Esophagus (tissue), 2 donors: ENCODE data around the gene IQCF6. TPM values are rescaled to one million over a fixed set of nuclear protein-coding genes. Genes with fewer than 3 reads are reported as not detected.
"Not testable (repeated sequence)": the region's sequence is repeated elsewhere in the genome, so short reads cannot be mapped to it uniquely, and the experiment has no call there.

ENCODE experiments used
- H3K27ac ChIP-seq, 2 donors: one replicate each; pipeline ENCODE4 v1.5.1; 2013; ENCODE audit warnings: low read depth in 2 of 2, mild to moderate bottlenecking in 2 of 2, inconsistent platforms in 1 of 2, low read length in 1 of 2, moderate library complexity in 1 of 2
- H3K27me3 ChIP-seq, 2 donors: one replicate each; pipeline ENCODE4 v1.6.1; 2013; ENCODE audit warnings: low read length in 2 of 2, control low read depth in 1 of 2, mild to moderate bottlenecking in 1 of 2; ENCODE audit not compliant: insufficient read depth in 2 of 2, control insufficient read depth in 1 of 2
- H3K36me3 ChIP-seq, 2 donors: one replicate each; pipeline ENCODE4 v1.6.1; 2013; ENCODE audit warnings: low read length in 1 of 2; ENCODE audit not compliant: control insufficient read depth in 2 of 2, insufficient read depth in 2 of 2
- H3K4me1 ChIP-seq, 2 donors: one replicate each; pipeline ENCODE4 v1.6.1; 2013; ENCODE audit warnings: low read length in 1 of 2; ENCODE audit not compliant: control insufficient read depth in 2 of 2, insufficient read depth in 2 of 2
- H3K4me3 ChIP-seq, 2 donors: one replicate each; pipeline ENCODE4 v1.5.1; 2013; ENCODE audit warnings: low read length in 2 of 2, mild to moderate bottlenecking in 2 of 2, low read depth in 1 of 2, moderate library complexity in 1 of 2
- H3K9me3 ChIP-seq, 2 donors: one replicate each; pipeline ENCODE4 v1.6.1; 2013; ENCODE audit warnings: mild to moderate bottlenecking in 2 of 2, low read depth in 1 of 2, low read length in 1 of 2, moderate library complexity in 1 of 2; ENCODE audit not compliant: control insufficient read depth in 2 of 2, insufficient read depth in 1 of 2
- WGBS, 2 donors: extraction: QIAGEN DNeasy Blood & Tissue Kit; methylation state at CpG; one replicate each; pipeline ENCODE4 v1.1.7; 2013; 5-methylcytosine and 5-hydroxymethylcytosine counted together
- polyA plus RNA-seq, 2 donors: library from polyadenylated mRNA; stranded (reverse); fragments of 200-250 nt; gene quantifications; one replicate each; pipeline ENCODE4 v1.2.3, GENCODE V29; 2013
- donor health status: healthy with polysubstance abuse.
- donor health status: Bipolar disorder and iron deficiency.

The IQCF6 gene
- polyA plus RNA-seq, 2 donors = not detected

- Histone ChIP-seq H3K4me3 (no peak overlapping the region), H3K4me1 (no peaks in the 10 kb centered on the region), H3K27me3 (no peaks in the 10 kb centered on the region), H3K36me3 (no peaks in the 10 kb centered on the region), H3K27ac (no peak overlapping the region), H3K9me3 (no peaks in the 10 kb centered on the region)
- WGBS, 2 donors = 41 to 45% methylated on average over 11 of the region's 11 CpGs
These were observed 23.2 kb upstream of the IQCF6 start for GRCh38 chr3:51802106-51802703.

GRCh38 chr3:51800750-51801125 is 21.7 kb upstream of the IQCF6 start:
- Histone ChIP-seq H3K36me3 (no peaks in the 10 kb centered on the region), H3K27me3 (no peaks in the 10 kb centered on the region), H3K9me3 (no peaks in the 10 kb centered on the region), H3K4me1 (no peaks in the 10 kb centered on the region), H3K27ac (no peak overlapping the region), H3K4me3 (no peak overlapping the region)
- 78 to 80% methylated on average over 5 of the region's 5 CpGs for WGBS, 2 donors

GRCh38 chr3:51799879-51800749 is 21.1 kb upstream of the IQCF6 start:
- Histone ChIP-seq H3K4me1 (no peaks in the 10 kb centered on the region), H3K36me3 (no peaks in the 10 kb centered on the region), H3K27me3 (no peaks in the 10 kb centered on the region), H3K9me3 (no peaks in the 10 kb centered on the region), H3K27ac (no peak overlapping the region), H3K4me3 (no peak overlapping the region)
- 9 to 13% methylated on average over 3 of the region's 3 CpGs for WGBS, 2 donors

- Histone ChIP-seq H3K36me3 (no peaks in the 10 kb centered on the region), H3K4me3 (no peak overlapping the region), H3K27ac (no peak overlapping the region), H3K27me3 (no peaks in the 10 kb centered on the region), H3K4me1 (no peaks in the 10 kb centered on the region), H3K9me3 (no peaks in the 10 kb centered on the region)
- WGBS, 2 donors = 32 to 46% methylated on average over 3 of the region's 3 CpGs
These were observed 19.4 kb upstream of the IQCF6 start for GRCh38 chr3:51798411-51798963.

GRCh38 chr3:51796854-51797253 is 17.8 kb upstream of the IQCF6 start:
- Histone ChIP-seq H3K4me3 (no peak overlapping the region), H3K36me3 (no peaks in the 10 kb centered on the region), H3K27me3 (no peaks in the 10 kb centered on the region), H3K4me1 (no peaks in the 10 kb centered on the region), H3K27ac (no peak overlapping the region), H3K9me3 (no peaks in the 10 kb centered on the region)
- 82 to 94% methylated on average over 1 of the region's 1 CpG for WGBS, 2 donors

GRCh38 chr3:51794206-51794605 is 15.2 kb upstream of the IQCF6 start:
- Histone ChIP-seq H3K4me3 (no peak overlapping the region), H3K27me3 (no peaks in the 10 kb centered on the region), H3K9me3 (no peaks in the 10 kb centered on the region), H3K27ac (no peak overlapping the region), H3K36me3 (no peaks in the 10 kb centered on the region), H3K4me1 (no peaks in the 10 kb centered on the region)
- WGBS, 2 donors = 57 to 64% methylated on average over 2 of the region's 2 CpGs

- Histone ChIP-seq H3K4me1 (no peaks in the 10 kb centered on the region), H3K27ac (no peak overlapping the region), H3K4me3 (no peak overlapping the region), H3K27me3 (no peaks in the 10 kb centered on the region), H3K36me3 (no peaks in the 10 kb centered on the region), H3K9me3 (no peaks in the 10 kb centered on the region)
- 82% methylated on average over 7 of the region's 7 CpGs for WGBS, 2 donors
These were observed 13.2 kb upstream of the IQCF6 start for GRCh38 chr3:51792206-51792605.

GRCh38 chr3:51789437-51789836 is 10.4 kb upstream of the IQCF6 start:
- Histone ChIP-seq H3K27me3 (no peaks in the 10 kb centered on the region), H3K9me3 (no peaks in the 10 kb centered on the region), H3K4me1 (no peaks in the 10 kb centered on the region), H3K4me3 (no peak overlapping the region), H3K27ac (no peak overlapping the region), H3K36me3 (no peaks in the 10 kb centered on the region)
- WGBS, 2 donors = 80 to 82% methylated on average over 1 of the region's 1 CpG

- H3K9me3 ChIP-seq, H3K4me1 ChIP-seq, H3K27ac ChIP-seq, H3K36me3 ChIP-seq, H3K27me3 ChIP-seq, H3K4me3 ChIP-seq: not testable (repeated sequence)
These were observed 8.5 kb upstream of the IQCF6 start for GRCh38 chr3:51787576-51787975.

- Histone ChIP-seq H3K9me3 (no peaks in the 10 kb centered on the region), H3K4me3 (no peak overlapping the region), H3K27ac (no peak overlapping the region), H3K27me3 (no peaks in the 10 kb centered on the region), H3K4me1 (no peaks in the 10 kb centered on the region), H3K36me3 (no peaks in the 10 kb centered on the region)
- 76% methylated on average over 2 of the region's 2 CpGs for WGBS, 2 donors
These were observed 7.2 kb upstream of the IQCF6 start for GRCh38 chr3:51786267-51786666.
